ENCODE data around the gene ASTN2. TPM values are rescaled to one million over a fixed set of nuclear protein-coding genes. Genes with fewer than 3 reads are reported as not detected.
A peak's percentile ranks its signal among the peaks of the same experiment; 100 is the strongest.

Gene ASTN2
- total and polyA plus RNA-seq, 10 of the 15 experiments (the other 5 are each of a cell fraction or from before 2014, with no cell fraction given): 1.4 to 15.7 (median 7.0) TPM

- peaks cover 9% of the 10 kb centered on the region for H3K4me1 ChIP-seq (ENCODE audit: control insufficient read depth, insufficient read depth, low read length)
- no peaks in the 10 kb centered on the region for H4K20me1 ChIP-seq (ENCODE audit: control insufficient read depth, insufficient read depth)
- H3K79me2 ChIP-seq (ENCODE audit: control insufficient read depth, insufficient read depth, low read length): peaks cover 68% of the 10 kb centered on the region
- POLR2A ChIA-PET: no interaction called here
- ATAC-seq (no peak), DNase-seq (ENCODE audit: low read depth, low spot score) (no peak), FAIRE-seq (no peak)
- H3K9ac ChIP-seq (ENCODE audit: control insufficient read depth, insufficient read depth, low read length): no peak overlapping the region
- H3K4me2 ChIP-seq (ENCODE audit: control insufficient read depth, insufficient read depth): peak overlapping the region; percentile 97
- no TSS peak for BruUV-seq (replicated peaks)
- H3K36me3 ChIP-seq (ENCODE audit: control insufficient read depth in 2 of 2, insufficient read depth in 2 of 2, low read length in 1 of 2): no peaks in the 10 kb centered on the region
- no peaks in the 10 kb centered on the region for H3K27me3 ChIP-seq (replicated peaks in 1 of 2; ENCODE audit: control insufficient read depth in 2 of 2, insufficient read depth in 2 of 2, low read length in 1 of 2)
- in situ Hi-C loops (cut with MboI) (no loop called here), intact Hi-C loops (cut with micrococcal nuclease; ENCODE audit: unreplicated experiment) (no loop called here)
- H3K9me3 ChIP-seq (replicated peaks; ENCODE audit: control insufficient read depth, insufficient read depth, low read length): no peaks in the 10 kb centered on the region
- 74% methylated on average over 3 of the region's 3 CpGs for WGBS (ENCODE audit: insufficient coverage, insufficient replicate concordance, low lambda C conversion rate, missing lambda C conversion rate)
- H2AFZ ChIP-seq (ENCODE audit: control insufficient read depth, low read depth, low read length): no peak overlapping the region
- peak overlapping the region; percentile 92 for H3K4me3 ChIP-seq
- no peak overlapping the region for H3K27ac ChIP-seq (ENCODE audit: control insufficient read depth, insufficient read depth)
- CTCF ChIA-PET: no interaction called here
- RAD21 ChIA-PET (ENCODE audit: unreplicated experiment): no interaction called here
- SMC1A ChIA-PET (ENCODE audit: uncharacterized antibody, unreplicated experiment): no interaction called here
- no peak for TF ChIP-seq CHD2 (IDR thresholded peaks at IDR 0.05; ENCODE audit: borderline replicate concordance, low read depth, low read length)
- no peak for TF ChIP-seq MEF2B (IDR thresholded peaks at IDR 0.05; ENCODE audit: partially characterized antibody, poor library complexity, severe bottlenecking)
- TF ChIP-seq HDAC2 (IDR thresholded peaks at IDR 0.05): no peak
- TF ChIP-seq CEBPB (IDR thresholded peaks at IDR 0.05; ENCODE audit: borderline replicate concordance in 1 of 2, low read depth in 2 of 2, low read length in 2 of 2): no peak
- no peak for TF ChIP-seq NFYB (IDR thresholded peaks at IDR 0.05; ENCODE audit: insufficient read depth, low read depth, low read length)
- no peak for TF ChIP-seq DPF2 (IDR thresholded peaks at IDR 0.05)
- no peak for TF ChIP-seq CREB1 (IDR thresholded peaks at IDR 0.05; ENCODE audit: low read depth)
- no peak for TF ChIP-seq ZBTB4 (CRISPR knock-in tag; IDR thresholded peaks at IDR 0.05)
- TF ChIP-seq BMI1 (IDR thresholded peaks at IDR 0.05; ENCODE audit: borderline replicate concordance): no peak
- TF ChIP-seq BCLAF1 (IDR thresholded peaks at IDR 0.05): no peak
- TF ChIP-seq USF1 (IDR thresholded peaks at IDR 0.05; ENCODE audit: borderline replicate concordance, extremely low read length, insufficient read depth, low read depth, low read length): no peak
- no peak for TF ChIP-seq REST (IDR thresholded peaks at IDR 0.05; ENCODE audit: low read depth, low read length)
- TF ChIP-seq CREM (IDR thresholded peaks at IDR 0.05; ENCODE audit: low read depth): no peak
- no peak for TF ChIP-seq NBN (IDR thresholded peaks at IDR 0.05)
These were observed 725.9 kb downstream of the ASTN2 start for GRCh38 chr9:116688806-116689485.
